OCI-LY3 (cell line): ENCODE data around the gene NXF3.
"Not testable (repeated sequence)": the region's sequence is repeated elsewhere in the genome, so short reads cannot be mapped to it uniquely, and the experiment has no call there.

ENCODE experiments used
- H2AFZ ChIP-seq: fragments of 200-600, 300-600 bp; shearing (Covaris generic); 2 replicates; pipeline ENCODE4 v1.6.0; 2014; ENCODE audit warnings: antibody characterized with exemption, low read depth, low read length
- H3K27ac ChIP-seq: fragments of 200-600, 300-600 bp; sonication (generic); 2 replicates; pipeline ENCODE4 v1.5.1; 2014; ENCODE audit warnings: mild to moderate bottlenecking, low read length, moderate library complexity, mixed read lengths
- H3K27me3 ChIP-seq: fragments of 200-600, 300-600 bp; sonication (generic); 2 replicates; pipeline ENCODE4 v1.6.1; 2014; ENCODE audit warnings: low read depth, low read length, mixed read lengths
- H3K36me3 ChIP-seq: fragments of 200-600, 300-600 bp; sonication (generic); replicated peaks from 2 replicates; pipeline ENCODE3; 2014; ENCODE audit warnings: low read depth, low read length, mixed read lengths
- H3K4me1 ChIP-seq: fragments of 300-600, 200-600 bp; sonication (generic); 2 replicates; pipeline ENCODE4 v1.6.1; 2014; ENCODE audit warnings: low read length, mixed read lengths
- H3K4me2 ChIP-seq: fragments of 200-600, 300-600 bp; sonication (generic); 2 replicates; pipeline ENCODE4 v1.6.1; 2014; ENCODE audit warnings: low read length, mixed read lengths
- H3K4me3 ChIP-seq: fragments of 300-600, 200-600 bp; sonication (generic); 2 replicates; pipeline ENCODE4 v1.5.1; 2014; ENCODE audit warnings: antibody characterized with exemption, mild to moderate bottlenecking, low read length, moderate library complexity
- H3K79me2 ChIP-seq: fragments of 300-600, 200-600 bp; shearing (Covaris generic); 2 replicates; pipeline ENCODE4 v1.6.1; 2014; ENCODE audit warnings: mild to moderate bottlenecking, low read length, mixed read lengths
- H3K9ac ChIP-seq: fragments of 300-600, 200-600 bp; shearing (Covaris generic); 2 replicates; pipeline ENCODE4 v1.6.0; 2014; ENCODE audit warnings: mild to moderate bottlenecking, low read length, moderate library complexity
- H3K9me3 ChIP-seq: fragments of 200-600, 300-600 bp; shearing (Covaris generic); 2 replicates; pipeline ENCODE4 v1.6.1; 2014; ENCODE audit warnings: low read length, mixed read lengths; ENCODE audit not compliant: insufficient read depth
- H4K20me1 ChIP-seq: fragments of 200-600, 300-600 bp; sonication (generic); 2 replicates; pipeline ENCODE4 v1.6.1; 2016; ENCODE audit warnings: low read length, mixed read lengths; ENCODE audit not compliant: insufficient read depth
- EZH2phosphoT487 ChIP-seq: fragments of 200-600 bp; shearing (Covaris generic); IDR thresholded peaks from 2 replicates; pipeline ENCODE4 v1.6.1; 2018; ENCODE audit warnings: antibody characterized with exemption, mixed run types, low read depth
- TF ChIP-seq, protein P1 (sequence below): fragments of 200-600, 300-600 bp; sonication (generic); IDR thresholded peaks from 2 replicates; pipeline ENCODE4 v1.5.1; 2014; ENCODE audit warnings: antibody characterized with exemption, low read length, low read depth

The NXF3 gene

DNA sequence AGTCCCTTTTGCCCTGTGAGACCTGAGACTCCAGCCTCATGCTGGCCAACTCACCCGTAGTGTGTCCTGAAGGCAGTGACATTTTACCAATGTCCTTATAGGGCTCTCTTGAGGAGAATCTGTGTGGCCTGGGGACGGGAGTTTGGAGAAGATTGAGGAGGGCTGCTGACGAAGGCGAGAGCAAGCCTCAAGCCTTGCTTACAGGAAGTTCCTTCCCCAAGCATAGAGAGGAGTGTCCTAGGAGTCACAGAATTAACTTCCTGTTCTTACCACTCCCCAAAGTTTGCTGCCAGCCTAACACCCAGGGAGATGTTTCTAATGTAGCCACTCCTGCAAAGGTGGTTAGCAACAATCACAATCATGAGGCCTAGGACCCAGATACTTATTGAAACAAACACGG lies at the start of gene NXF3:
NXF3 (minus strand) TSS at position 202 of the 400 bp plus-strand sequence; CDS start at position 82, 120 bp downstream.
- Histone ChIP-seq H3K9ac (no peak within 1 kb of the TSS), H3K4me3 (no peak within 1 kb of the TSS), H3K4me1 (no peaks in the 10 kb centered on the region), H3K4me2 (no peak within 1 kb of the TSS), H3K36me3 (no peaks in the 10 kb centered on the region), H4K20me1 (no peaks in the 10 kb centered on the region), H3K27me3 (no peaks in the 10 kb centered on the region), H3K9me3 (no peaks in the 10 kb centered on the region), H2AFZ (no peak within 1 kb of the TSS), H3K79me2 (no peaks in the 10 kb centered on the region), H3K27ac (no peak within 1 kb of the TSS)
- TF ChIP-seq EZH2phosphoT487, result no peak
- TF ChIP-seq, protein P1, sequence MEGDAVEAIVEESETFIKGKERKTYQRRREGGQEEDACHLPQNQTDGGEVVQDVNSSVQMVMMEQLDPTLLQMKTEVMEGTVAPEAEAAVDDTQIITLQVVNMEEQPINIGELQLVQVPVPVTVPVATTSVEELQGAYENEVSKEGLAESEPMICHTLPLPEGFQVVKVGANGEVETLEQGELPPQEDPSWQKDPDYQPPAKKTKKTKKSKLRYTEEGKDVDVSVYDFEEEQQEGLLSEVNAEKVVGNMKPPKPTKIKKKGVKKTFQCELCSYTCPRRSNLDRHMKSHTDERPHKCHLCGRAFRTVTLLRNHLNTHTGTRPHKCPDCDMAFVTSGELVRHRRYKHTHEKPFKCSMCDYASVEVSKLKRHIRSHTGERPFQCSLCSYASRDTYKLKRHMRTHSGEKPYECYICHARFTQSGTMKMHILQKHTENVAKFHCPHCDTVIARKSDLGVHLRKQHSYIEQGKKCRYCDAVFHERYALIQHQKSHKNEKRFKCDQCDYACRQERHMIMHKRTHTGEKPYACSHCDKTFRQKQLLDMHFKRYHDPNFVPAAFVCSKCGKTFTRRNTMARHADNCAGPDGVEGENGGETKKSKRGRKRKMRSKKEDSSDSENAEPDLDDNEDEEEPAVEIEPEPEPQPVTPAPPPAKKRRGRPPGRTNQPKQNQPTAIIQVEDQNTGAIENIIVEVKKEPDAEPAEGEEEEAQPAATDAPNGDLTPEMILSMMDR, result no peak

DNA sequence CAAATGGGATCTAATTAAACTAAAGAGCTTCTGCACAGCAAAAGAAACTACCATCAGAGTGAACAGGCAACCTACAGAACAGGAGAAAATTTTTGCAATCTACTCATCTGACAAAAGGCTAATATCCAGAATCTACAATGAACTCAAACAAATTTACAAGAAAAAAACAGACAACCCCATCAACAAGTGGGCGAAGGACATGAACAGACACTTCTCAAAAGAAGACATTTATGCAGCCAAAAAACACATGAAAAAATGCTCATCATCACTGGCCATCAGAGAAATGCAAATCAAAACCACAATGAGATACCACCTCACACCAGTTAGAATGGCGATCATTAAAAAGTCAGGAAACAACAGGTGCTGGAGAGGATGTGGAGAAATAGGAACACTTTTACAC lies 43.6 kb upstream of the NXF3 start:
- not testable (repeated sequence) for H4K20me1 ChIP-seq, H2AFZ ChIP-seq, H3K36me3 ChIP-seq, H3K9ac ChIP-seq, H3K4me1 ChIP-seq, H3K27ac ChIP-seq, H3K4me3 ChIP-seq, H3K79me2 ChIP-seq, H3K9me3 ChIP-seq, H3K27me3 ChIP-seq, H3K4me2 ChIP-seq

DNA sequence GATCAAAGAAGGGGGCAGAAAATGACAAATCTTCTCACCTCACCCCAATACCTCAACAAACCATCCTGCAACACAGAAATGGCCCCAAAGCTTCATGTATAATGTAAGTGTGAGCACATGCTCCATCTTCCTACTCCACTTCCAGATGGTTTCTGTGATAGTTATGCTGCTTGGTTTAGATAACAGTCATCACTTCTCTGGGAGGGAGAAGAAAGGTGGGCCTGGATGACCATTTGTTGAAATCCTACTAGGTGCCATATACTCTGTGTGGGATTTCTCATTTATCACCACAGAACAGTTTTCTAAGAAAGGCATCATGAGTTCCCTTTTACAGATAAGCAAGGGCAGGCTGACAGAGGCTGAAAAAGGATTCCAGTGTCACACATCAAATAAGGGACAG lies 31.3 kb upstream of the NXF3 start:
- Histone ChIP-seq H3K79me2 (no peaks in the 10 kb centered on the region), H3K27ac (no peak overlapping the region), H2AFZ (no peak overlapping the region), H3K4me2 (no peak overlapping the region), H3K36me3 (no peaks in the 10 kb centered on the region), H3K9ac (no peak overlapping the region), H3K9me3 (no peaks in the 10 kb centered on the region), H3K4me3 (no peak overlapping the region), H3K4me1 (no peaks in the 10 kb centered on the region), H3K27me3 (no peaks in the 10 kb centered on the region), H4K20me1 (no peaks in the 10 kb centered on the region)
- TF ChIP-seq, protein P1, result no peak

- no peaks in the 10 kb centered on the region for H3K27me3 ChIP-seq
- H3K9ac ChIP-seq, result no peak overlapping the region
- no peaks in the 10 kb centered on the region for H4K20me1 ChIP-seq
- H3K4me2 ChIP-seq, result no peak overlapping the region
- no peak overlapping the region for H2AFZ ChIP-seq
- H3K36me3 ChIP-seq, result no peaks in the 10 kb centered on the region
- H3K79me2 ChIP-seq, result no peaks in the 10 kb centered on the region
- no peaks in the 10 kb centered on the region for H3K4me1 ChIP-seq
- TF ChIP-seq, protein P1, result no peak
- no peak for TF ChIP-seq EZH2phosphoT487
- no peak overlapping the region for H3K4me3 ChIP-seq
- H3K27ac ChIP-seq, result no peak overlapping the region
- H3K9me3 ChIP-seq, result no peaks in the 10 kb centered on the region
Observed at GRCh38 chrX:103120748-103121147, 27.8 kb upstream of the NXF3 start.

- H3K79me2 ChIP-seq, H3K9ac ChIP-seq, H3K27ac ChIP-seq, H2AFZ ChIP-seq, H4K20me1 ChIP-seq, H3K36me3 ChIP-seq, H3K4me1 ChIP-seq, H3K4me3 ChIP-seq, H3K27me3 ChIP-seq, H3K4me2 ChIP-seq, H3K9me3 ChIP-seq: not testable (repeated sequence)
Observed at GRCh38 chrX:103116970-103117369, 24.0 kb upstream of the NXF3 start.

- not testable (repeated sequence) for H3K36me3 ChIP-seq, H3K27ac ChIP-seq, H3K27me3 ChIP-seq, H3K79me2 ChIP-seq, H3K9me3 ChIP-seq, H3K4me2 ChIP-seq, H2AFZ ChIP-seq, H3K4me1 ChIP-seq, H3K4me3 ChIP-seq, H4K20me1 ChIP-seq, H3K9ac ChIP-seq
Observed at GRCh38 chrX:103109497-103109896, 16.6 kb upstream of the NXF3 start.
